ENCODE data around the gene CTNND2.

Gene CTNND2, protein sequence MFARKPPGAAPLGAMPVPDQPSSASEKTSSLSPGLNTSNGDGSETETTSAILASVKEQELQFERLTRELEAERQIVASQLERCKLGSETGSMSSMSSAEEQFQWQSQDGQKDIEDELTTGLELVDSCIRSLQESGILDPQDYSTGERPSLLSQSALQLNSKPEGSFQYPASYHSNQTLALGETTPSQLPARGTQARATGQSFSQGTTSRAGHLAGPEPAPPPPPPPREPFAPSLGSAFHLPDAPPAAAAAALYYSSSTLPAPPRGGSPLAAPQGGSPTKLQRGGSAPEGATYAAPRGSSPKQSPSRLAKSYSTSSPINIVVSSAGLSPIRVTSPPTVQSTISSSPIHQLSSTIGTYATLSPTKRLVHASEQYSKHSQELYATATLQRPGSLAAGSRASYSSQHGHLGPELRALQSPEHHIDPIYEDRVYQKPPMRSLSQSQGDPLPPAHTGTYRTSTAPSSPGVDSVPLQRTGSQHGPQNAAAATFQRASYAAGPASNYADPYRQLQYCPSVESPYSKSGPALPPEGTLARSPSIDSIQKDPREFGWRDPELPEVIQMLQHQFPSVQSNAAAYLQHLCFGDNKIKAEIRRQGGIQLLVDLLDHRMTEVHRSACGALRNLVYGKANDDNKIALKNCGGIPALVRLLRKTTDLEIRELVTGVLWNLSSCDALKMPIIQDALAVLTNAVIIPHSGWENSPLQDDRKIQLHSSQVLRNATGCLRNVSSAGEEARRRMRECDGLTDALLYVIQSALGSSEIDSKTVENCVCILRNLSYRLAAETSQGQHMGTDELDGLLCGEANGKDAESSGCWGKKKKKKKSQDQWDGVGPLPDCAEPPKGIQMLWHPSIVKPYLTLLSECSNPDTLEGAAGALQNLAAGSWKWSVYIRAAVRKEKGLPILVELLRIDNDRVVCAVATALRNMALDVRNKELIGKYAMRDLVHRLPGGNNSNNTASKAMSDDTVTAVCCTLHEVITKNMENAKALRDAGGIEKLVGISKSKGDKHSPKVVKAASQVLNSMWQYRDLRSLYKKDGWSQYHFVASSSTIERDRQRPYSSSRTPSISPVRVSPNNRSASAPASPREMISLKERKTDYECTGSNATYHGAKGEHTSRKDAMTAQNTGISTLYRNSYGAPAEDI (N-terminal part only)

GRCh38 chr5:11904265-11904906 is at the start of gene CTNND2:
Gene CTNND2, minus strand, starts transcription at chr5:11904446. Its CDS starts 593 bp downstream, at chr5:11903853.
- peak within 1 kb of the TSS; percentile 65 for H3K27ac ChIP-seq
- peak; percentile 93 for DNase-seq
- no peak for TF ChIP-seq CTCF (IDR thresholded peaks at IDR 0.05; ENCODE audit: low read depth, low read length)
- no peaks in the 10 kb centered on the region for H3K27me3 ChIP-seq (ENCODE audit: insufficient read depth, low read depth, severe bottlenecking)
- H3K9me3 ChIP-seq (ENCODE audit: severe bottlenecking): no peaks in the 10 kb centered on the region
- H3K36me3 ChIP-seq: no peaks in the 10 kb centered on the region
- peak within 1 kb of the TSS; percentile 84 for H3K4me3 ChIP-seq (ENCODE audit: low read depth, low read length)

DNA sequence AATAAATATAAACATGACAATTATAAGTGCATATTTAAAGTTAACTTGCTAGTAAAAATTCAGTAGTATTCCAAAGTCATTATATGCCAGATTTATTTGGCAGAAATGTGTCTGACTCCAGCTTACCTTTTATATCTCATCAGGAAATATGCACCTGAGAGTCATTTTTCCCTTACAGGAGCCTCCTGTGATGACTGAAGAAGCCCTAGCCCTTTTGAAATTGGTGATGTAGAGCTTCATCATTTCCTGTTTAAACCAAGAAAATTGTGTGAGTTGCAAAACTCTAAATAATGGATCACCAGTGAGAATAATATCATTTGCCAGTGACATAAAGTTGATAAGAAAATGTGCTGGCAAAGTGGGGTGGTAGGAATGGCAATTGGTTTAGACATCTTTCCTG is 42.1 kb upstream of the CTNND2 start:
- Histone ChIP-seq H3K4me3 (ENCODE audit: low read depth, low read length) (no peak overlapping the region), H3K27me3 (ENCODE audit: insufficient read depth, low read depth, severe bottlenecking) (no peaks in the 10 kb centered on the region), H3K27ac (no peak overlapping the region), H3K36me3 (no peaks in the 10 kb centered on the region), H3K9me3 (ENCODE audit: severe bottlenecking) (no peaks in the 10 kb centered on the region)
- TF ChIP-seq CTCF (IDR thresholded peaks at IDR 0.05; ENCODE audit: low read depth, low read length): no peak
- DNase-seq: no peak

- no peak for DNase-seq
- H3K9me3 ChIP-seq (ENCODE audit: severe bottlenecking): no peaks in the 10 kb centered on the region
- H3K27ac ChIP-seq: no peak overlapping the region
- no peaks in the 10 kb centered on the region for H3K36me3 ChIP-seq
- TF ChIP-seq CTCF (IDR thresholded peaks at IDR 0.05; ENCODE audit: low read depth, low read length): no peak
- H3K4me3 ChIP-seq (ENCODE audit: low read depth, low read length): no peak overlapping the region
- H3K27me3 ChIP-seq (ENCODE audit: insufficient read depth, low read depth, severe bottlenecking): no peaks in the 10 kb centered on the region
Observed at GRCh38 chr5:11941566-11941965, 37.3 kb upstream of the CTNND2 start.

GRCh38 chr5:11931638-11932037 is 27.4 kb upstream of the CTNND2 start:
- Histone ChIP-seq H3K27ac (no peak overlapping the region), H3K36me3 (no peaks in the 10 kb centered on the region), H3K4me3 (ENCODE audit: low read depth, low read length) (no peak overlapping the region), H3K27me3 (ENCODE audit: insufficient read depth, low read depth, severe bottlenecking) (no peaks in the 10 kb centered on the region), H3K9me3 (ENCODE audit: severe bottlenecking) (no peaks in the 10 kb centered on the region)
- no peak for TF ChIP-seq CTCF (IDR thresholded peaks at IDR 0.05; ENCODE audit: low read depth, low read length)
- DNase-seq: no peak

GRCh38 chr5:11928909-11929308 is 24.7 kb upstream of the CTNND2 start:
- Histone ChIP-seq H3K4me3 (ENCODE audit: low read depth, low read length) (no peak overlapping the region), H3K27me3 (ENCODE audit: insufficient read depth, low read depth, severe bottlenecking) (no peaks in the 10 kb centered on the region), H3K9me3 (ENCODE audit: severe bottlenecking) (no peaks in the 10 kb centered on the region), H3K36me3 (no peaks in the 10 kb centered on the region), H3K27ac (no peak overlapping the region)
- no peak for TF ChIP-seq CTCF (IDR thresholded peaks at IDR 0.05; ENCODE audit: low read depth, low read length)
- no peak for DNase-seq
